ENCODE measurements around the gene HAUS2.
"Not testable (repeated sequence)": the region's sequence is repeated elsewhere in the genome, so short reads cannot be mapped to it uniquely, and the experiment has no call there.

Gene HAUS2

DNA sequence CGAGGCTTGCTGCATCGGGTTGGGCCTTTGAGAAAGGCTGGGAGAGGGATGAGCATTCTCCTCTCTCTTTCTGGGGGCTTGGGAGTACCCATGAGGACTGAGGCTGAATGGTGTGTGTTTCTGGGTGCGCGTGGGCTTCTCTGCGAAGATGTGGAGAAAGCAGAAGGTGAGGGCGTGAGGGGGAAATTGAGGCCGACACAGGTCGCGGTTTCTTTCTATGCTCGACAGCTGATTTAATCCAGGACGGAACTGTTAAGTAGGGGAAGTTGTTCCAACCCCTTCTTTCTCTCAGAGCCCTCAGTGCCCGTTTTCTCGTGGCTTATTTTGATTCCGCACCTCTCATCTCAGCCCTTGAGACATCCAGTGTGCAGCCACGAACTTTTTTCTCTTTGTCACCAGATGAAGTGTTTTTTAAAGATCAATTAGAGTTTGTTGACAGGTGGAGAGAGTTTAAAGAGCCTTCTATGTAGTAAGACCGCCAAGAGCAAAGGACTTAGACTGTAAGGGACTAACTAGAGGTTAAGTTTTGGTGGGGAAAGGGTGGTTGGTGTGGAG, 27.5 kb downstream of the HAUS2 start:
- no peak for DNase-seq

DNA sequence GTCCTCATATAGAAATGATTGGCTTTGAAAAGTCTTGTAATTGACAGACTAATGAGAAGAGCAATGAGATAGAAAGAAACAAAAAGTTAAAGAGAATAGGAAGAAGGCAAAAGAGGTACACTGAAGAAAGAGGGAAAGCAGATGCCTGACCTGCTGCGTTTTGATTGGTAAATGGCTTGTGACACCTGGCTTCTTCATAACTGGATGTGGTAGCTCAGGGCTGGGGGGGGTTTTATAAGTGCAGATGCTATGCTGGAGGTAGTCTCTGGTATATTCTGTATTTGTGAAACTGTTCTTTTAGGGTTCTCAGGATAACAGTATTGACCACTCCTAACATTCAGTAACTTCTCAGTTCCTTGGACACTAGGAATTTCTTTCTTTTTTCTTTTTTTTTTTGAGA, 28.1 kb downstream of the HAUS2 start:
- DNase-seq, result no peak

DNA sequence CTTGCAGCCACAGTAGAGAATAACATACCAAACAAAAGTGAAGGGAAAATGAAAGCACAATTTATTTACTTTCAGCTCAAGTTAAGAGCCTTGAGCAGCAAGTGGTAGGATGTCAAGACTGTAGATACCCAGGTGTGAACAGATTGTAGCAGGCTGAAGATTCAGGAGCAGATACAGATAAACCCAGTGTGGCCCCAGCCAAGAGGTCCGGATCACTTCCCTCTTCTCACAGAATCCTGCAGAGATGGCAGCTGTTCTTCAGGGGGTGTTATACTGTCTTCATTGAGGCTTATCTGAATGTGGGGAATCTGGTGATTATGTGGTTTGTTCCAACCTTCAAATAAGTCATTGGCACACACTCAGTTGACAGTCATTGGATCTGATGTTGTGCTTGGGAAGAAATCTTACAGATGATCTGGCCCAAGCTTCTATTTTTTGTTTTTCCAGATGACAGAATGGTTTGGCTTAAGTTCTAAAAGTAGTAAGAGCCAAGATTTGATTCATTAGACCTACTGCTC, 28.9 kb downstream of the HAUS2 start:
- no peak for DNase-seq

DNA sequence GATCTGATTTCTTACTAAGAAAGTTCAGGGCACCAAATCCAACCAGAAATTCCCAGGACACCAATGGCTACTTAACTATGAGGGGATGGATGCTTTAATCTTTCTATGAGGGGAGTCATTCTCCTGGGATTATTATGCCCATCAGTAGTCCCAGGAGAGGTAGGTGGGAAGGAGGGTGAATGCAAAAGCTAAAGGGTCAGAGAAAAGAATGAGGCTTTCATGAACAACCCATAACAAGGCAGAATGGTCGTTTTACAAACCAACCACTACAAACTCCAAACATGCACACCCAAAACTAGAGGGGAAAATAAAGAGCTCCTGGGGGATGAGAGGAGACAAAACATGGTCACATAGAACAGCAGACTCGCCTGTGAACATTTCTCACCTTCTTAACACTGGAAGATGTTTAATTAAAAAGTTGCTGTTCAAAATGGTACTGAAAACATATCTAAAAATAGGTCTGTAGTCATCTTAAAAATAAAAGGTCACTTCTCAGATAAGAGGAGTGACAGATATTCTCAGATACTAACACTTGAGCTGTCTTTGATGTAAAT, 30.4 kb downstream of the HAUS2 start:
- DNase-seq, result no peak

DNA sequence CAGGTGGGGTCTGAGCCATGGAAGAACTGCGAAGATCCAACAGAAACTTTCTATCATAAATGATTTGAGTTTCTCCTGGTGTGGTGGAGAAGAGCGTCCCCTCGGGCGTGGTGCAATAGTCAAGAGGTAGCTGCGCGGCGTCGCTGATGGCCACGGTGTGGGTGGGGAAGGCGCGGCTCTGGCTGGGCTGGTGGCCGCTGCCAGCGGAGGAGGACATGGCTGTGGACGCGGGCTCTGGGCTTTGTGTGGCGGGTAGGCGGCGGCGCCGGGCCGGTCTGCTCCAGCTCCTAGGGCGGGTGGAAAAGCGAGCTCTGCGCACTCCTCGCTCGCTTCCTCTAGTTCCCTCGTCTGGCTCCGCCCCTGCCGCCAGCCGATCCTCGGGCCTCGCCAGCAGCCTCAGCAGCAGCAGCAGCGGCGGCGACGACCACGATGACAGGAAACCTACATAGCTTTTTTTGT, 32.7 kb downstream of the HAUS2 start:
- DNase-seq, result peak; percentile 74

DNA sequence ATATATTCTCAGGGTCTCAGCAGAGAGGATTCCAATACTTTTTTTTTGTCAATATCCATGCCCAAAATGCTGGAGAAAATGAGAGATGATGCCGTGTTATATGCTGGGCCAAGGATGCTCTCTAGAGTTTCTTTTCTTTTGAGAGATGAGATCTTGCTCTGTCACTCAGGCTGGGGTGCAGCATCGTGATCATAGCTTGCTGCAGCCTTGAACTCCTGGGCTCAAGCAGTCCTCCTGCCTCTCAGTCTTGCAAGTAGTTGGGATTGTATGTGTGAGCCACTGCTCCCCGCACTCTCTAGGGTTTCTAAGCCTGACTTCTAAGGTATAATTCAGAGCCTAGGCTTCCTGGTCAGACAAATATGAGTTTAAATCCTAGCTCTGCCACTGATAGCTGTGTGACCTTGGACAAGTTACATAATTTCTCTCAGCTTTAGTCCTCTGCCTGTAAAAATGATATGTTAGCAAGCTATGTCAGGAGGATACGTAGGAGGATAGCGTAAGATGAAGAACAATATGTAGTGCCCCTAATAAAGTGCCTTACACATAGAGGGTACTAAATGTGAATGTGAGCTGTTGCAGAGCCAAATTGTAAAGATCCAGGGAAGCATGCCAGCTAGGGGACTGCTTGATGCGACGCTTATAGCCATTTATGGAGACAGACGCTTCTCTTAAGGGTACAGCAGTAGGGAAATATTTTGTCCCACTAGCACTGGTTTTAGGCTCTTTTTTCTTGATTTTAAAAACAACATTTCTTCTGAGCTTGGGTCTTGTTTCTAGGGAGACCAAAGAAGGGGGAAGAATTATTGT, 34.1 kb downstream of the HAUS2 start:
- no peak for DNase-seq

DNA sequence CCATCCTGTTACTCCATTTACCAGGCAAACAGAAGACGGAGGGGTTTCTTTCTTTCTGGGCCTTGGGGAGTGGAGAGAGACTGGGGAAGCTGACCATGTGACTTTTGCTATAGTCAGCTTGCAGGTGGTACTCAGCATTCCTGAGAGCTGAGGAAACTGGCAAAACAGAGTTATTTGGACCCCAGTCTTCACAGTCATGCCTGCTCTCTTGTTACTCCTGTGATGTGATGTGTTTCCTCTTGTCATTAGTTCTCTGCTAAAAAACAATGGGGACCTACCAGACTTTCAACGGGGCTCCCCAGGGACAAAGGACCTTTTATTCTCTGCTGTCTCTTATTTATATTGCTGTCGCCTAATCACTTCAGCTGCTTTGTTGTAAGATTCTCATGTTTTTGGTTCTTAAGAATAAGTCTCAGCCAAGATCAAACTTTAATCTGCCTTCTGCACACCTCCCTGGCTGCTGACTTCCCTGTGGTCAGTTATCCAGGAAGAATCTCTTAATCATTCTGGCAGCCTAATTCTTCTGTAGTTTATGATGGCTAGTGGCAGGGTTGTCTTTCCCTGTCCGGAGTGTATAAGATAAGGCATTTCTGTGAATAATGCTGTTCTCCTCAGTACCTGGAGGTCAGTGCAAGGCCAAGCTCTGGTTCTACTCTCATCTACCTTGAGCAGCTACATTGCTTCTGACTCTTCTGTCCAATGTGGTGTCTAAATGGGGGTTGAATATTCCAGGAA, 35.6 kb downstream of the HAUS2 start:
- DNase-seq, result no peak

DNA sequence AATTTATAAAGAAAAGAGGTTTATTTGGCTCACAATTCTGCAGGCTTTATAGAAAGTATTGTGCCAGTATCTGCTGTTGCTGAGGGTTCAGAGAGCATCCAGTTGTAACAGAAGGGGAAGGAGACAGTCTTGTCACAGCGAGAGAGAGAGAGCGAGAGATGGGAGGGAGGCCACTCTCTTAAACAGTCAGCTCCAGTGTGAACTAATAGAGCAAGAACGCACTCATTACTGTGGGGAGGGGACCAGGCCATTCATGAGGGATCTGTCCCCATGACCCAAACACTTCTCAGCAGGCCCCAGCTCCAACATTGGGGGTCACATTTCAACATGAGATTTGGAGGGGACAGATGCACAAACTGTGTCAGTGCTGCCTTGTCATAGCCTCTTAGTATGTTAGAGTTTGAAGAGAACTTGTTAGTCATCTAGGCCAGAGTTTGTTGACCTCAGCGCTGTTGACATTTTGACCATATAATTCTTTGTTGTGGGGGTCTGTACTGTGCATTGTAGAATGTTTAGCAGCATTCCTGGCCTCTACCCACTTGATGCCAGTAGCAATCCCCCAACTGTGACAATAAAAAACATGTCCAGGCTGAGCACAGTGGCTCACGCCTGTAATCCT, 42.1 kb downstream of the HAUS2 start:
- DNase-seq, result no peak

DNA sequence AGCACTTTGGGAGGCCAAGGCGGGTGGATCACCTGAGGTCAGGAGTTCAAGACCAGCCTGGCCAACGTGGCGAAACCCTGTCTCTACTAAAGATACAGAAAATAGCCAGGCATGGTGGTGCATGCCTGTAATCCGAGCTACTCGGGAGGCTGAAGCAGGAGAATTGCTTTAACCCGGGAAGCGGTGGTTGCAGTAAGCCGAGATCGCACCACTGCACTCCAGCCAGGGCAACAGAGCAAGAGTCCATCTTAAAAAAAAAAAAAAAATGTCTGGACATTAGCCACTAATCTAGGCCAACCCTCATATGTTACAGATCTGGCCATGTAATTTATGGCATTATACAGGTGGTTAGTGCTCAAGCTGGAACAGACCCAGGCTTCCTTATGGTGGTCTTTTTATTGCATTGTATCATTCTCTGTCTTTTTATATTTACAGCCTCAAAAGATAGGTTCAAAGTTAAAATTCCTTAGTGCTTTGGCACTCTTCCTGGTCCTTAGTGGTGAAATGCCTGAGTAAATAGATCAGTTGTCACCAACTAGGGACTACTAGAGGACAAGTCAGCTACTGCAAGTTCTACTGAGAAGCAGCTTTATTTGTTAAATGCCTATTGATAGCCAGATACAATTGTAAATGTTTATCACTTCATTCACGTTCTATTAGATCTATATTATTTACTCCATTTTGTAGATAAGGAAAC, 42.7 kb downstream of the HAUS2 start:
- no peak for DNase-seq

DNA sequence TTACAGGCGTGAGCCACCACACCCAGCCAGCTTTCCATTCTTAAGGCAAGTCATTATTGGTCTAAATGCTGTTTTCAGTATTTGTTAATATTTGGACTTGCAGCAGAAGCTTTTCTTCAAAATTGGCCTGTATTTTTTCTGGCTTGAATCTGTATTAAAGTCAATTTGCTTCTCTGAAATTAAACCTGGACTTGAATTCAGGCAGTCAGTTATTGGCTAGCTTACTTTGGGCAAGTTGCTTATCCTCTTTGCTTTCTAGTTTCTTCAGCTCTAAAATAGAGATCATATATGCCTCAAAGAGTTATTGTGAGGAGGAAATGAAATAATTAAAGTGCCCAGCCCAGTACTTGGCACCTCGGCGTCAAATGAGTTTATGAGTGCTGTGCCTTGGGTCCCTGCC, 44.1 kb downstream of the HAUS2 start:
- no peak for DNase-seq

DNA sequence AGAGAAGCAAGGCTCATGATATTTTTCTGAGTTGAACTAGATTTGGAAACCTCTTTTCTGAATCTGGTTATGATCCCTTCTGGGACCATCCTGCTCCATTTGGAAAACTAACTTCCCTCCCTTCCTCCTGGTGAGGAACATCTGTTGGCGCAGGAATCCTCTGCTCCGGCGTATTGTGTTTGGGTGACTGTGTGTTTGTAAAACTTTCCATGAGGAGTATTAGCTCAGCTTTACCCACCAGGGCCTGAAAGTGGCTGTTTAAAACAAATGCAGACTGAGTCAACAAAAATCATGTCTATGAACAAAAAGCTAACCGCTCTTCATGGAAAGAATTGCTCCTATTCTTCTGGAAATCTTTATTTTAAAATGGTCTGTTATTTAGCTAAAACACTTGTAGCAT, 44.5 kb downstream of the HAUS2 start:
- no peak for DNase-seq

DNA sequence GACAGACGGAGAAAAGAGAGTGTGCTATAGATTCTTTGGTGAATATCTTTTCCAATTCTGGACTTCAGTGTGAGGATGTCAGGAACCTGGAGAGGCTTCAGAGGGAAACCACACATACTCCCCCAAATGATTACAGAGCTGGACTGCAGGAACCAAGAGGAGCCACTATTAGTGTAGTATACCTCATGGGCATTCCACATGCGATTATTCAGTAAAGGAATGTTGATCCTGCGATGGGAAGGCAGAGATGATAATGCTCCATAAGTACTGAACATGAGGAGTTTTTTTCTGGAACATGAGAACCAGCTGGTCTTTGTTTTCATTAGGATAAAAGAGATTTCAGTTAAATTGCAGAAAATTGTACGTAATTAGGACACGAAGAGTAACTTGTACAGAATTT, 45.5 kb downstream of the HAUS2 start:
- DNase-seq, result no peak

DNA sequence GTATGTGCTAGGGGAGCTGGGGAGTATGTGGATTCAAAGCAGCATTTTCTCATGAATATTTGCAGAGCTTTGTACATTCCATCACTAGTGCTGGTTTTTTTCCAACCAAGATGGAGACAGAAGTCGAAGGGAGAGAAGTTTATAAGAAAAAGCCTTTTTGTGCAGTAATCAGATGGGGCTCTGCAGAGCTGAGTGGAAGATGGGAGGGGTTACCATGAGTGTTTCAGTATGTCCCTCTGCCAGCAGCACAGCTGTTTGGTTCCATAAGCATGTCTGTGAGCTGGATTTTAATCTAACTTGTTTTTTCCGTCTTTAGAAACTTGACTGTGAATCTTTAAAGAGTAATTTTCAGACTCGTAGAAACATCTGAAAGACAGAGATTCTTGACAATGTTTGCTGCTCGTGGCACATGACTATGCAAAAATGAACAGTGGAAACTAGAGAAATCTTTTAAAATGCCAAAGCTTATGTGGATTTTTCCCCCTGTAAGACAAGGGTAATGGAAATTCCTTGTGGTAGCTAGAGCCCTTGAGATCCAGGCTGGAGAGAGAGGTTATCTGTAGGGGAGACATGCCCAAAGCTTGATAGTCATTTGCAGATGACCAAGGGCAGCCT, 47.1 kb downstream of the HAUS2 start:
- no peak for DNase-seq

DNA sequence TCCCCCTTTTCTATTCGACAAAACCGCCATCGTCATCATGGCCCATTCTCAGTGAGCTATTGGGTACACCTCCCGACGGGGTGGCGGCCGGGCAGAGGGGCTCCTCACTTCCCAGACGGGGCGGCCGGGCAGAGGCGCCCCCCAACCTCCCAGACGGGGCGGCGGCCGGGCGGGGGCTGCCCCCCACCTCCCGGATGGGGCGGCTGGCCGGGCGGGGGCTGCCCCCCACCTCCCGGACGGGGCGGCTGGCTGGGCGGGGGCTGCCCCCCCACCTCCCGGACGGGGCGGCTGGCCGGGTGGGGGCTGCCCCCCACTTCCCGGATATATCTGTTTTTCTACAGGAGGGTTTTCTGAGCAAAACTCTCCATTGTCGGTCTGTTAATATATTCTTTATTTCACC, 52.7 kb downstream of the HAUS2 start:
- not testable (repeated sequence) for DNase-seq

DNA sequence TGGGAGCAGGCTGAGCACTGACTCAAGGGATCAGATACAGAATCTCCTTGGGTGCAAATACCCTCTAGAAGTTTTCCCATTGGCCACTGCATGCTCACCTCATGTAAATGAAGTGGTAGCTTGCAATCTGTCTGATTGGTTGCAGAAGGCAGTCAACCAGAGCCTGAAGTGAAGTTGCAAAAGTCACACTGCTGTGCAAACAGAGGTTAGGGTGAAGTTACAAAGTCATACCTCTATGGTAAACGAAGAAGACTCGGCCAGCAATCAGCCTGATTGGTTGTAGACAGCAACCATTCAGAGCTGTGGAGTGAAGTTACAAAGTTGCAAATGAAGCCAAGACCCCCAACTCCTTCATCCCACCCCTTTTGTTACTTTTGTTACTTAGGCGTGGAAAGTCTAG, 53.9 kb downstream of the HAUS2 start:
- DNase-seq, result no peak

DNA sequence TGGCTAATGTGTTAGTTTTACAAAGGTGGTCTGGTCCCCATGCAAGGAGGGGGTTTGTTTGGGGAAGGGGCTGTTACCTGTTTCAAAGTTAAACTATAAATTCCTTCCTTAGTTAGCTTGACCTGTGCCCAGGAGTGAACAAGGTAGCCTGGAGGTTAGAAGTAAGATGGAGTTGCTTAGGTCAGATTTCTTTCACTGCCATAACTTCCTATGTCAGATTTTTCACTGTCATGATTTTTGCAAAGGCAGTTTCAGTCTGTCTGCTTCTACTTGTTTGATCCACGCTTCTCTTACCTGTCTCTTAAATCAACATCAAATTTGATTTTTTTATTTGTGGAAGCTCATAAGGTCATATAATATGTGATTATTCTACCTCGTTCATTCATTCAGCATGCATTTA, 55.3 kb downstream of the HAUS2 start:
- DNase-seq, result no peak

DNA sequence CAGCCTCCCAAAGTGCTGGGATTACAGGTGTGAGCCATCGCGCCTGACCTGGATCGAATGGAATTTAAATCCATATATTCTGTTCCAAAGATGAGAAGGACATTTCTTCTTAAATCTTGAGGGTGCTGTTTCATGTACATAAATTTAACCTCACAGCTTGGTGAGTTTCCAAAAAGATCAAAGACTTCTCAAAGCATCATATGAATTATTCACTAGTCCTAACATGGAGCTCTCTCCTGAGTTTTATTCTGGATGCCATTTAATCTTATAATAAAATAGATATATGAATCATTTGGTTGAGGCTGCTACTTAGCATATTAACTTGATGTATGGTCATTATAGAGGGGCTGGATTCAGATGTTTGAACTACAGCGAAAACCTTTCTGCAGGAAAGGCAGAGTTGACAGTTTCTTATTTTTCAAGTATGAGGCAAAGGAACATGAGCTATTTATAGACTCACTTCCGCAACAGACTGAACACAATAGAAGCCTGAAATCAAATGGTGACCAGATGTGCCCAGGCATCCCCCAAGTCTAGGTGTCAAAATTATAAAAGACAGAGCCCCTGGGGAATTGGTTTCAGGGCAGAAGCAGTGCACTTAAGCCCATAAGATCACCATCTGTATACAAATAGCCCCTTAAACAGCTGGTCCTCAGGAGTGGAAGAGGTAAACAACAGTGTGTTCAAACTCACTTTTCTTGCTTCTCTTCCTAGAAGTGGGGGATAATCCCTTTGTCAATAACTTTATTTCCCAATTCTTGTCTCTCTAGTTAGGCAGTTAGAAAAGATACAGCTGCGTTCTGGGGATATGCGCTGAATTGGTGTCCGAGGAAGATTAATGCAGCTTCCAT, 56.5 kb downstream of the HAUS2 start:
- no peak for DNase-seq

DNA sequence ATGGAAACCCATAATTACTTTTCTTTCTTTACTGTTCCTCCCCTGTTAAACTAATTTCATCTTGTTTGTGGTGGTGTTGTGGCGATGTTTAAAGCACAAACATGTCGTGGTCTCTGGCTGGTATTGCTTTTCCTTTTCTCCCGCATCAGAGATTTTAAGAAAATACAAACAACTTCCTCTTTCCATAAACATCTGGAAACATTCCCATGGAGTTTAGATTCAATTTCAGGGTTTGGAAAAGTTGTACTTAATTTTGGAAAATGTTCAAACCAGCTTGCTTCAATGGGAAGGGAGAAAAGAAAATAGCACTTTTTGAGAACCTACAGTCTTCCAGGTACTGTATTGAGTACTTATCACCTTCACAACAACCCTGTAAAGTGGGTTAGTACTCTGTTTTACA, 57.2 kb downstream of the HAUS2 start:
- no peak for DNase-seq

DNA sequence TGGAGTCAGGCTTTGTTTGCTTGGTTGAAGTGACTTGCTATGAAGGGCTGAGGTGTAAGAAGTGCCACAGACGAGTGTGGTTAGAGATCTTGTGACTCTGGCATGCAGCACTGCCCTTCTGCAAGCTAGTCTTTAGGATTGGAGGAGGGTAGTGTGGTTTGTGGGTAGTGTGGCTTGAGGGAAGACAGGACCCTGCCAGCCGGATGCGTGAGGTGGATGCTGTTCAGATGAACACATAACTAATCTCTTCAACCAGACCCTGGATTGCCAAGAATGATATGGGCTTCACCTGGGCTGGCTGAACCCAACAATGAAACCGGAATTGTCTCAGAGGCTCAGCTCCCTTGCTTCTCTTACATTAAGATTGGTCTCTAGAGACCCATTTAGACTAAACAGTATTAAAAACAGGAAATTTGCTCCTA, 59.5 kb downstream of the HAUS2 start:
- peak; percentile 37 for DNase-seq

DNA sequence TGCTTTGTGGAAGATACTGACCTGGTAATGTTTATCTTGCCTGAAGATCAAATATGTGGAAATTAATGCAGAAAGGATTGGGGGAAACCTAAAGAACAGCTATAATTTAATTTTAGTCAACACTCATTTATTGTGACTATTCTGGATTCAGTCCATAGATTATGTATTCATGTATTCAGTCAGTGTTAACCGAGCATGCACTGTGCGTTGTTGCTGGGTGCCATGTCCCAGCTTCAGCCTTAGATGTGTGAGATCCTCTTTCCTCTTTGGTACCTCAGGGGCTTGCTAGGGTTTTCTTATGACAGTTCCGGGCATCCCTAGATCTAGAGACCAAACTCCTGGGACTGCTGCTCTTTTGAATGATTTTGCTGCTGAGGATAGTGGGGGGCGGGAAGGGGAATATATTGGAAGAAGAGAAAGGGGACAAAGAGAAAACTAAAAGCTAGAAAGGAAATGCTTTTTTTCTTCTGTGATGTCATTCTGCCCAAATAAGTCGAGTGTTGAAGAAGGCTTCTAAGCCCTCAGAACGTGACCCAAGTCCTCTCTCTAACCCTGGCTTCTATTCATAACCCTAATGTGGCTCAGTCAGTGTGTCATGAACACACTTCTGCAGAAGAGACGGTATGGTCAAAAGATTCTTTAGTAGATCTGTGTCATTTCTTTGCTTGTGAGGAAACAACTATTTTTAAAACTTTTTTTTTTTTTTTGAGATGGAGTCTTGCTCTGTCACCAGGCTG, 60.3 kb downstream of the HAUS2 start:
- DNase-seq, result no peak

Data from activated CD4-positive, CD25-positive, alpha-beta regulatory T cell treated with anti-CD3 and anti-CD28 coated beads, Interleukin-2, amount 50 U/mL, for 72 hours (primary cell).